GM18505 (cell line): ENCODE measurements around the gene AGR3.

ENCODE experiments used
- ATAC-seq: cut with Tn5 transposase; IDR thresholded peaks from one replicate; pipeline ENCODE4 v1.9.1; 2021; ENCODE audit not compliant: unreplicated experiment
- POLR2A ChIP-seq: IDR thresholded peaks from 4 replicates; pipeline ENCODE4 v1.6.1; 2011; ENCODE audit warnings: borderline replicate concordance; ENCODE audit not compliant: insufficient read depth, insufficient read length; ENCODE audit errors: extremely low read depth

Gene AGR3

GRCh38 chr7:16881844-16882243 is at the start of gene AGR3:
TSS of gene AGR3 (minus strand) at chr7:16881983. CDS start at chr7:16878618, 3,365 bp downstream.
- TF ChIP-seq POLR2A, result no peak
- ATAC-seq, result no peak

GRCh38 chr7:16930946-16931345 is 49.2 kb upstream of the AGR3 start:
- TF ChIP-seq POLR2A, result no peak
- no peak for ATAC-seq

GRCh38 chr7:16929146-16929762 is 47.5 kb upstream of the AGR3 start:
- no peak for TF ChIP-seq POLR2A
- peak; percentile 88 for ATAC-seq

- no peak for TF ChIP-seq POLR2A
- ATAC-seq, result no peak
Observed at GRCh38 chr7:16926861-16927260, 45.1 kb upstream of the AGR3 start.

GRCh38 chr7:16926283-16926682 is 44.5 kb upstream of the AGR3 start:
- ATAC-seq, result peak; percentile 39
- no peak for TF ChIP-seq POLR2A

- ATAC-seq, result no peak
- no peak for TF ChIP-seq POLR2A
Observed at GRCh38 chr7:16925609-16926008, 43.8 kb upstream of the AGR3 start.

- no peak for ATAC-seq
- TF ChIP-seq POLR2A, result no peak
Observed at GRCh38 chr7:16923019-16923418, 41.2 kb upstream of the AGR3 start.

GRCh38 chr7:16921644-16922257 is 40.0 kb upstream of the AGR3 start:
- no peak for TF ChIP-seq POLR2A
- ATAC-seq, result no peak

- no peak for TF ChIP-seq POLR2A
- ATAC-seq, result no peak
Observed at GRCh38 chr7:16921151-16921550, 39.4 kb upstream of the AGR3 start.

GRCh38 chr7:16919440-16919839 is 37.7 kb upstream of the AGR3 start:
- ATAC-seq, result no peak
- TF ChIP-seq POLR2A, result no peak

GRCh38 chr7:16918288-16918895 is 36.6 kb upstream of the AGR3 start:
- ATAC-seq, result no peak
- TF ChIP-seq POLR2A, result no peak

- no peak for ATAC-seq
- TF ChIP-seq POLR2A, result no peak
Observed at GRCh38 chr7:16916738-16917137, 35.0 kb upstream of the AGR3 start.

- no peak for ATAC-seq
- TF ChIP-seq POLR2A, result no peak
Observed at GRCh38 chr7:16916105-16916639, 34.4 kb upstream of the AGR3 start.

GRCh38 chr7:16915405-16915804 is 33.6 kb upstream of the AGR3 start:
- no peak for ATAC-seq
- TF ChIP-seq POLR2A, result no peak
